ENCODE measurements around the gene CDC37. TPM values are rescaled to one million over a fixed set of nuclear protein-coding genes. Genes with fewer than 3 reads are reported as not detected.

The CDC37 gene
- total and polyA plus RNA-seq, 2 of the 4 experiments (the other 2 are of a cell fraction): 209 to 650 TPM

DNA sequence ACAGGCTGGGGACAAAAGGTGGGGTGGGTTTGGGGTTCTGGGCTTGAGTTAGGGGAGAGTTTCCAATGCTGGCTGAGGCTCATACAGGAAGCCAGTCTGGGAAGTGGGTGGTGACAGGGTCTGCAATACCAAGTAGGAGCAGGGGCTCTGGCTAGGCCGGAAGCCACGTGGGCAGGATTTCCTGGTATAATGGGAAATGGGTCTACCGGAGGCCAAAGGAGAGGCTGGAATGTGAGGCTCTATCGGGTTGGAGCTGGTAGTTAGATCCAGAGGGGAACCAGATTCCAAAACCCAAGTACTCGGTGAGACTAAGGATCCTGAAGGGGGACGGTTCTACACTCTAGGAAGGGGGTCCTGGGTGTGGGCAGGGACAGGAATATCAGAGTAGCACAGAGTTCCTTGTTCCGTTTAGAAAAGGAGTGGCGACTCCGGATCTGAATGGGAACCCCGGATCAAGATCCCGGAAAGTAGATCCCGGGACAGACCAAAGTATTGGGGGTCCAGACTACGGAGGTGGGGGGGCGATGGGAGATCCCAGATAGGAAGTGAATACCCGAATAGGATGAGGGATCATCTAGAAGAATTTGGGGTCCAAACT lies 802 bp downstream of the CDC37 start:
- TF ChIP-seq FOS (IDR thresholded peaks at IDR 0.05; ENCODE audit: low read depth, low read length): no peak
- peak; percentile 65; the same call in 1 of the 2 replicates for TF ChIP-seq MXI1 (IDR thresholded peaks at IDR 0.05; ENCODE audit: borderline replicate concordance, low read depth, low read length)
- TF ChIP-seq USF2 (IDR thresholded peaks at IDR 0.05; ENCODE audit: low read depth, low read length): peak; percentile 66
- POLR2A ChIA-PET (ENCODE audit: unreplicated experiment): no interaction called here

More for the DNA sequence above, 802 bp downstream of the CDC37 start:
- Histone ChIP-seq H4K91ac (ENCODE audit: insufficient read depth, low read depth, low read length) (peak overlapping the region; percentile 62), H3K9me3 (ENCODE audit: control insufficient read depth, insufficient read depth, low read length) (no peaks in the 10 kb centered on the region), H3K56ac (ENCODE audit: extremely low read depth, insufficient read depth, low read length) (peak overlapping the region; percentile 64), H3K27me3 (ENCODE audit: control insufficient read depth, insufficient read depth, low read length) (no peaks in the 10 kb centered on the region), H3K4me3 (ENCODE audit: insufficient read depth, low read depth, low read length) (peak overlapping the region; percentile 98), H3K18ac (ENCODE audit: low read depth, low read length) (no peak overlapping the region), H3K14ac (replicated peaks; ENCODE audit: low read depth, low read length) (peak overlapping the region; percentile 96), H4K5ac (ENCODE audit: low read depth, low read length) (peak overlapping the region; percentile 40; the same call in 1 of the 2 replicates), H2BK120ac (ENCODE audit: low read depth, low read length) (peak overlapping the region; percentile 3; the same call in 1 of the 2 replicates), H3K9me1 (ENCODE audit: insufficient read depth, low read length) (0 out of 2 replicates have a peak, but pooled peaks cover 2% of the 10 kb centered on the region), H4K20me1 (ENCODE audit: insufficient read depth, low read length) (peaks cover 50% of the 10 kb centered on the region), H4K8ac (ENCODE audit: low read depth in 2 of 2, low read length in 2 of 2) (peak overlapping the region; percentile 25 to 95; a peak in 3 of 4 replicates), H3K4me1 (ENCODE audit: control insufficient read depth, insufficient read depth, low read length) (peaks cover 4% of the 10 kb centered on the region), H2BK15ac (ENCODE audit: low read depth, low read length) (no peak overlapping the region), H3K79me1 (ENCODE audit: low read depth in 1 of 2, low read length in 2 of 2) (peaks cover 15 to 40% of the 10 kb centered on the region in 2 experiments; a peak in 3 of 4 replicates), H3K36me3 (ENCODE audit: control insufficient read depth, insufficient read depth, low read length) (peaks cover 11% of the 10 kb centered on the region), H3K23ac (ENCODE audit: low read depth, low read length) (peak overlapping the region; percentile 96), H3K4ac (ENCODE audit: low read depth, low read length) (peak overlapping the region; percentile 92), H2BK5ac (ENCODE audit: low read depth, low read length, poor library complexity, severe bottlenecking) (peak overlapping the region; percentile 64), H2BK20ac (ENCODE audit: low read depth, low read length) (no peak overlapping the region), H2AK5ac (ENCODE audit: low read depth, low read length) (peak overlapping the region; percentile 76), H3K27ac (ENCODE audit: insufficient read depth, low read length) (peak overlapping the region; percentile 95), H3K4me2 (ENCODE audit: low read depth, low read length) (peak overlapping the region; percentile 98), H2AK9ac (replicated peaks; ENCODE audit: low read depth, low read length, poor library complexity) (peak overlapping the region; percentile 95), H3K9ac (ENCODE audit: low read depth, low read length) (peak overlapping the region; percentile 95), H2AFZ (replicated peaks; ENCODE audit: low read length, poor library complexity) (peak overlapping the region; percentile 68)
- dilution Hi-C loops (cut with HindIII; ENCODE audit: low sequenced_read_pairs, unreplicated experiment): no loop called here
- in situ Hi-C loops (cut with MboI; ENCODE audit: low sequenced_read_pairs): no loop called here
- DNase-seq (no peak), ATAC-seq (ENCODE audit: low read depth) (no peak)
- WGBS, 2 experiments (ENCODE audit: extremely low coverage in 2 of 2, insufficient read length in 1 of 2): 6% methylated on average over 9 of the region's 15 CpGs; no CpG with 5 or more reads in 1 of the 2 experiments
- intact Hi-C loops (cut with micrococcal nuclease): loop anchor here (10.0 kb wide), 1 partner anchor 292 kb away; no protein-coding TSS in a partner anchor
- CTCF ChIA-PET: interaction anchor here (0.6 to 5.9 kb wide), 3 partner anchors 15 to 29 kb away, joined by 3 to 37 read pairs (median 3); partner anchors contain the start of gene TYK2
- no TSS peak for BruUV-seq (replicated peaks)

Measured in IMR-90 (cell line).